ENCODE results near the gene ITPR2.

DNA sequence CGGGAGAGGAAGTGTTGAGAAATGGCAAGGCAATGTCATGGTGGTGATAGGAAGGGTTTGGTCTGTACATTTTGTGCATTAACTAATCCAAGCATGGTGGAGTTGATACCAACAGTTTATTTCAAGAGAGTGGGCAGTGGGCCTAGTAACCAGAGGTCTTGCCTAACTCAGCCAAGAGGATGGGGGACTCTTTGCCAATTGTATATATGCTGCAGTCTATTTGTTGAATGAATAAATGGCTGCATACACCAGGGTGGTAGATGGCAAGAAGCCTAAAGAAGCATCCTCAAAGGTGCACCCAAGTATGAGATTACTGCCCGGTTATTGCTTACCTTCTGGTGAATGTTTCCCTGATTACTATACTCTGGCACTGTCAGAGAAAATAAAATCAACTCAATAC, 295.9 kb downstream of the ITPR2 start:
- TF ChIP-seq, protein P1, sequence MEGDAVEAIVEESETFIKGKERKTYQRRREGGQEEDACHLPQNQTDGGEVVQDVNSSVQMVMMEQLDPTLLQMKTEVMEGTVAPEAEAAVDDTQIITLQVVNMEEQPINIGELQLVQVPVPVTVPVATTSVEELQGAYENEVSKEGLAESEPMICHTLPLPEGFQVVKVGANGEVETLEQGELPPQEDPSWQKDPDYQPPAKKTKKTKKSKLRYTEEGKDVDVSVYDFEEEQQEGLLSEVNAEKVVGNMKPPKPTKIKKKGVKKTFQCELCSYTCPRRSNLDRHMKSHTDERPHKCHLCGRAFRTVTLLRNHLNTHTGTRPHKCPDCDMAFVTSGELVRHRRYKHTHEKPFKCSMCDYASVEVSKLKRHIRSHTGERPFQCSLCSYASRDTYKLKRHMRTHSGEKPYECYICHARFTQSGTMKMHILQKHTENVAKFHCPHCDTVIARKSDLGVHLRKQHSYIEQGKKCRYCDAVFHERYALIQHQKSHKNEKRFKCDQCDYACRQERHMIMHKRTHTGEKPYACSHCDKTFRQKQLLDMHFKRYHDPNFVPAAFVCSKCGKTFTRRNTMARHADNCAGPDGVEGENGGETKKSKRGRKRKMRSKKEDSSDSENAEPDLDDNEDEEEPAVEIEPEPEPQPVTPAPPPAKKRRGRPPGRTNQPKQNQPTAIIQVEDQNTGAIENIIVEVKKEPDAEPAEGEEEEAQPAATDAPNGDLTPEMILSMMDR (IDR thresholded peaks at IDR 0.05; ENCODE audit: low read depth, low read length, missing input control), result no peak
- TF ChIP-seq RAD21 (IDR thresholded peaks at IDR 0.05), result no peak
- TF ChIP-seq, protein P2, sequence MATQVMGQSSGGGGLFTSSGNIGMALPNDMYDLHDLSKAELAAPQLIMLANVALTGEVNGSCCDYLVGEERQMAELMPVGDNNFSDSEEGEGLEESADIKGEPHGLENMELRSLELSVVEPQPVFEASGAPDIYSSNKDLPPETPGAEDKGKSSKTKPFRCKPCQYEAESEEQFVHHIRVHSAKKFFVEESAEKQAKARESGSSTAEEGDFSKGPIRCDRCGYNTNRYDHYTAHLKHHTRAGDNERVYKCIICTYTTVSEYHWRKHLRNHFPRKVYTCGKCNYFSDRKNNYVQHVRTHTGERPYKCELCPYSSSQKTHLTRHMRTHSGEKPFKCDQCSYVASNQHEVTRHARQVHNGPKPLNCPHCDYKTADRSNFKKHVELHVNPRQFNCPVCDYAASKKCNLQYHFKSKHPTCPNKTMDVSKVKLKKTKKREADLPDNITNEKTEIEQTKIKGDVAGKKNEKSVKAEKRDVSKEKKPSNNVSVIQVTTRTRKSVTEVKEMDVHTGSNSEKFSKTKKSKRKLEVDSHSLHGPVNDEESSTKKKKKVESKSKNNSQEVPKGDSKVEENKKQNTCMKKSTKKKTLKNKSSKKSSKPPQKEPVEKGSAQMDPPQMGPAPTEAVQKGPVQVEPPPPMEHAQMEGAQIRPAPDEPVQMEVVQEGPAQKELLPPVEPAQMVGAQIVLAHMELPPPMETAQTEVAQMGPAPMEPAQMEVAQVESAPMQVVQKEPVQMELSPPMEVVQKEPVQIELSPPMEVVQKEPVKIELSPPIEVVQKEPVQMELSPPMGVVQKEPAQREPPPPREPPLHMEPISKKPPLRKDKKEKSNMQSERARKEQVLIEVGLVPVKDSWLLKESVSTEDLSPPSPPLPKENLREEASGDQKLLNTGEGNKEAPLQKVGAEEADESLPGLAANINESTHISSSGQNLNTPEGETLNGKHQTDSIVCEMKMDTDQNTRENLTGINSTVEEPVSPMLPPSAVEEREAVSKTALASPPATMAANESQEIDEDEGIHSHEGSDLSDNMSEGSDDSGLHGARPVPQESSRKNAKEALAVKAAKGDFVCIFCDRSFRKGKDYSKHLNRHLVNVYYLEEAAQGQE (IDR thresholded peaks at IDR 0.05), result no peak
- TF ChIP-seq JUND (IDR thresholded peaks at IDR 0.05), result no peak
- TF ChIP-seq, protein P3, sequence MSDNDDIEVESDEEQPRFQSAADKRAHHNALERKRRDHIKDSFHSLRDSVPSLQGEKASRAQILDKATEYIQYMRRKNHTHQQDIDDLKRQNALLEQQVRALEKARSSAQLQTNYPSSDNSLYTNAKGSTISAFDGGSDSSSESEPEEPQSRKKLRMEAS (IDR thresholded peaks at IDR 0.05), result no peak
- TF ChIP-seq YY1 (IDR thresholded peaks at IDR 0.05), result no peak
- no peak for TF ChIP-seq TAF1 (conservative IDR thresholded peaks at IDR 0.05)
- TF ChIP-seq RXRA (IDR thresholded peaks at IDR 0.05), result no peak
